B cell (primary cell): ENCODE measurements around the gene CTNNA3. TPM values are rescaled to one million over a fixed set of nuclear protein-coding genes. Genes with fewer than 3 reads are reported as not detected.

ENCODE experiments used
- ATAC-seq: fragments of 200-7000 bp; cut with Tn5 transposase; one replicate; pipeline ENCODE4 v1.10.0; 2021; ENCODE audit warnings: low read depth, mild to moderate bottlenecking, moderate number of reproducible peaks, moderate library complexity
- CTCF ChIA-PET: fragments of 350-600 bp; sonication (Branson Sonifier 250); formaldehyde crosslinking; loops from one replicate; lab custom pipeline; 2021; ENCODE audit warnings: antibody characterized with exemption, inconsistent platforms; lab: Charles Lee
- POLR2A ChIA-PET: fragments of 350-600 bp; sonication (Branson Sonifier 250); formaldehyde crosslinking; loops from one replicate; lab custom pipeline; 2021; ENCODE audit warnings: antibody characterized with exemption; lab: Charles Lee
- DNase-seq: peaks from one replicate; pipeline ENCODE4 v3.0.0; 2013
- H2AFZ ChIP-seq: 2 replicates; pipeline ENCODE4 v1.6.1; 2012; ENCODE audit warnings: mild to moderate bottlenecking, low read depth, low read length; ENCODE audit not compliant: insufficient read depth, poor library complexity, severe bottlenecking
- H3K27ac ChIP-seq, 2 donors: 1 replicate in 1 of 2; 2 replicates in 1 of 2; pipeline ENCODE4 v1.5.1; 2012 to 2013; ENCODE audit warnings: low read length in 2 of 2, mild to moderate bottlenecking in 2 of 2, moderate library complexity in 1 of 2
- H3K27me3 ChIP-seq, 4 experiments: fragments of 200-600 bp in 1 of 4; sonication (generic) in 1 of 4; replicated peaks in 1 of 4; 1 replicate in 2 of 4; 2 replicates in 2 of 4; pipeline versions ENCODE4 v1.6.1 to v1.7.0; 2013 to 2016; ENCODE audit warnings: low read length in 3 of 4, mild to moderate bottlenecking in 2 of 4, mixed read lengths in 1 of 4, moderate library complexity in 1 of 4; ENCODE audit not compliant: insufficient read depth in 4 of 4, control insufficient read depth in 3 of 4; ENCODE audit errors: control extremely low read depth in 1 of 4
- H3K36me3 ChIP-seq, 2 experiments: replicated peaks in 1 of 2; 1 replicate in 1 of 2; 2 replicates in 1 of 2; pipeline versions ENCODE4 v1.6.1 to v1.7.1; 2013; ENCODE audit warnings: low read length in 1 of 2; ENCODE audit not compliant: insufficient read depth in 2 of 2, control insufficient read depth in 1 of 2; ENCODE audit errors: control extremely low read depth in 1 of 2, extremely low read depth in 1 of 2
- H3K4me1 ChIP-seq, 2 donors: fragments of 200-600 bp in 1 of 2; sonication (generic) in 1 of 2; 1 replicate in 1 of 2; 2 replicates in 1 of 2; pipeline versions ENCODE4 v1.5.1 to v1.6.1; 2013 to 2017; ENCODE audit warnings: low read length in 2 of 2; ENCODE audit not compliant: control insufficient read depth in 2 of 2, insufficient read depth in 2 of 2
- H3K4me2 ChIP-seq: replicated peaks from 2 replicates; pipeline ENCODE3; 2012; ENCODE audit warnings: mild to moderate bottlenecking, low read depth, low read length; ENCODE audit not compliant: poor library complexity, severe bottlenecking
- H3K4me3 ChIP-seq, 5 experiments: fragments of 200-600 bp in 1 of 5; sonication (generic) in 1 of 5; 1 replicate in 3 of 5; 2 replicates in 2 of 5; pipeline versions ENCODE4 v1.5.1 to v1.7.0; 2011 to 2016; ENCODE audit warnings: low read length in 4 of 5, mild to moderate bottlenecking in 4 of 5, low read depth in 2 of 5, control low read depth in 1 of 5, moderate library complexity in 1 of 5; ENCODE audit not compliant: insufficient read depth in 1 of 5; ENCODE audit errors: control extremely low read depth in 1 of 5, extremely low read depth in 1 of 5
- H3K79me2 ChIP-seq: fragments of 200-600 bp; sonication (generic); one replicate; pipeline ENCODE4 v1.6.0; 2016; ENCODE audit warnings: low read length; ENCODE audit not compliant: control insufficient read depth, insufficient read depth
- H3K9ac ChIP-seq: fragments of 200-600 bp; sonication (generic); 2 replicates; pipeline ENCODE4 v1.6.1; 2017; ENCODE audit warnings: mild to moderate bottlenecking, low read length, moderate library complexity
- H3K9me3 ChIP-seq, 3 donors: one replicate each; pipeline versions ENCODE4 v1.6.1 to v1.7.1; 2013; ENCODE audit warnings: low read length in 2 of 3; ENCODE audit not compliant: control insufficient read depth in 2 of 3, insufficient read depth in 1 of 3; ENCODE audit errors: control extremely low read depth in 1 of 3
- H4K20me1 ChIP-seq: 2 replicates; pipeline ENCODE4 v1.6.0; 2012; ENCODE audit warnings: mild to moderate bottlenecking, low read length; ENCODE audit not compliant: insufficient read depth, control insufficient read depth, poor library complexity, severe bottlenecking
- H3K27ac Mint-ChIP-seq: one replicate; pipeline ENCODE4 v1.8.0; 2021; ENCODE audit warnings: mixed read lengths
- H3K27me3 Mint-ChIP-seq: one replicate; pipeline ENCODE4 v1.8.0; 2021; ENCODE audit warnings: mixed read lengths
- H3K4me1 Mint-ChIP-seq: one replicate; pipeline ENCODE4 v1.8.0; 2021; ENCODE audit warnings: mixed read lengths
- H3K4me3 Mint-ChIP-seq: one replicate; pipeline ENCODE4 v1.8.0; 2021; ENCODE audit warnings: mixed read lengths
- H3K9me3 Mint-ChIP-seq: one replicate; pipeline ENCODE4 v1.8.0; 2022; ENCODE audit warnings: mixed read lengths; ENCODE audit not compliant: insufficient read depth
- EZH2 ChIP-seq: IDR thresholded peaks from 2 replicates; pipeline ENCODE4 v1.6.1; 2012; ENCODE audit warnings: borderline replicate concordance, low read depth, mild to moderate bottlenecking, moderate library complexity, low read length; ENCODE audit not compliant: insufficient read depth, poor library complexity, severe bottlenecking
- WGBS: methylation state at CpG from one replicate; pipeline ENCODE4 v1.1.5; 2013; ENCODE audit warnings: missing lambda C conversion rate; ENCODE audit not compliant: insufficient coverage; 5-methylcytosine and 5-hydroxymethylcytosine counted together
- intact Hi-C: fragments of 100-400 bp; cut with micrococcal nuclease; formaldehyde crosslinking; loops from one replicate; pipeline ENCODE4 v1.10.0; 2022
- polyA plus RNA-seq: library from polyadenylated mRNA; depleted of rRNA; stranded (reverse); fragments of >200 nt; gene quantifications from 2 replicates; pipeline ENCODE4 v1.2.3, GENCODE V29; 2012
- total RNA-seq, 2 donors: library from RNA; stranded (reverse); fragments of 120-200 nt in 1 of 2; gene quantifications; 1 replicate in 1 of 2; 2 replicates in 1 of 2; pipeline versions ENCODE4 v1.2.3 to v1.2.4, GENCODE V29; 2013 to 2022
- TF ChIP-seq, protein P1 (sequence below): fragments of 200-600 bp; IDR thresholded peaks from one replicate; pipeline ENCODE4 v1.8.0; 2022; ENCODE audit warnings: antibody characterized with exemption, mild to moderate bottlenecking

CTNNA3 gene
- total and polyA plus RNA-seq, 2 donors (not counting 1 experiment from before 2014, with no cell fraction given): 0.01 TPM; not detected in 1

DNA sequence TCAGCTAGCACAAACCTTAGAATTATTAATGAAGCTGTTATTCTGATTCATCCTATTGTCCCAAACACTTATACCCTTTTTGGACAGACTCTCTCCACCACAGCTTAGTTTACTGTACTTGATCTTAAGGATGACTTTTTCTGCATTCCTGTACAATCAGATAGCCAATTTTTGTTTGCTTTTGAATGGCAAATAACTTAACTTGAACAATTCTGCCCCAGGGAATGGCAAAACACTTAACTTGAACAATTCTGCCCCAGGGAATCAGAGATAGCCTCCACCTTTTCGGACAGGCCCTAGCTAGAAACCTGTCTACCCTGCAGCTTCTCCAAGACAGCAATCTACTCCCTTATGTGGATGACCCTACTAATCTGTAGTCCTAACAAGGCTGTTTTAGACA, 1438.2 kb downstream of the CTNNA3 start:
- Histone ChIP-seq H3K36me3 (no peaks in the 10 kb centered on the region), H3K4me3 (no peak overlapping the region), H3K4me2 (no peak overlapping the region), H2AFZ (no peak overlapping the region), H3K9ac (no peak overlapping the region), H3K9me3 (peaks cover 0 to 2% (median 0%) of the 10 kb centered on the region in 3 donors), H3K27me3 (no peaks in the 10 kb centered on the region), H3K4me1 (no peaks in the 10 kb centered on the region), H3K79me2 (no peaks in the 10 kb centered on the region), H3K27ac (no peak overlapping the region), H4K20me1 (no peaks in the 10 kb centered on the region)
- Mint-ChIP-seq H3K9me3 (peaks cover 2% of the 10 kb centered on the region), H3K27ac (no peak overlapping the region), H3K27me3 (no peaks in the 10 kb centered on the region), H3K4me3 (no peak overlapping the region), H3K4me1 (no peaks in the 10 kb centered on the region)
- CTCF ChIA-PET: no interaction called here
- ATAC-seq: no peak
- TF ChIP-seq, protein P1, sequence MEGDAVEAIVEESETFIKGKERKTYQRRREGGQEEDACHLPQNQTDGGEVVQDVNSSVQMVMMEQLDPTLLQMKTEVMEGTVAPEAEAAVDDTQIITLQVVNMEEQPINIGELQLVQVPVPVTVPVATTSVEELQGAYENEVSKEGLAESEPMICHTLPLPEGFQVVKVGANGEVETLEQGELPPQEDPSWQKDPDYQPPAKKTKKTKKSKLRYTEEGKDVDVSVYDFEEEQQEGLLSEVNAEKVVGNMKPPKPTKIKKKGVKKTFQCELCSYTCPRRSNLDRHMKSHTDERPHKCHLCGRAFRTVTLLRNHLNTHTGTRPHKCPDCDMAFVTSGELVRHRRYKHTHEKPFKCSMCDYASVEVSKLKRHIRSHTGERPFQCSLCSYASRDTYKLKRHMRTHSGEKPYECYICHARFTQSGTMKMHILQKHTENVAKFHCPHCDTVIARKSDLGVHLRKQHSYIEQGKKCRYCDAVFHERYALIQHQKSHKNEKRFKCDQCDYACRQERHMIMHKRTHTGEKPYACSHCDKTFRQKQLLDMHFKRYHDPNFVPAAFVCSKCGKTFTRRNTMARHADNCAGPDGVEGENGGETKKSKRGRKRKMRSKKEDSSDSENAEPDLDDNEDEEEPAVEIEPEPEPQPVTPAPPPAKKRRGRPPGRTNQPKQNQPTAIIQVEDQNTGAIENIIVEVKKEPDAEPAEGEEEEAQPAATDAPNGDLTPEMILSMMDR: no peak
- TF ChIP-seq EZH2: no peak
- 100% methylated on average over 1 of the region's 1 CpG for WGBS
- DNase-seq: no peak
- POLR2A ChIA-PET: no interaction called here
- intact Hi-C loops: no loop called here

DNA sequence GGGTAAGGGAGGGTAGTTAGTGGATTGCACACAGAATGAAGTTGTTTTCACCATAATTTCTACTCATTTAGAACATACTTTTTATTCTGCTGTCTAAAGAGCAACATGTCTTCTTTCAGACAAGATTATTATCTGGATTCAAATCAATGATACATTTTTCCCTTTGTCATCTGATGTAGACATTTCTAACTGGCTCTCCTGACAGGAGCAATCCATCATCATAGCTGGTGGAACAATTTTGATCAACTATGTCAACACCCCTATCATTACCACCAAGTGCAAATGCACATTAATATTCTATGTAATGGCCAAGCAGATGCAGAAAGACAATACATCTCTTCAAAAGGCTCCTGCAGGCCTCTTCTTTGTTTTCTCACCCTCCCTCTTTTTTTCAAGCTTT, 1443.0 kb downstream of the CTNNA3 start:
- no peak for ATAC-seq
- Mint-ChIP-seq H3K9me3 (peaks cover 11% of the 10 kb centered on the region), H3K4me1 (no peaks in the 10 kb centered on the region), H3K4me3 (no peak overlapping the region), H3K27me3 (no peaks in the 10 kb centered on the region), H3K27ac (no peak overlapping the region)
- no peaks in the 10 kb centered on the region for H3K27me3 ChIP-seq
- no peaks in the 10 kb centered on the region for H4K20me1 ChIP-seq
- H3K4me3 ChIP-seq: no peak overlapping the region
- TF ChIP-seq, protein P1: no peak
- no peak for TF ChIP-seq EZH2
- no peaks in the 10 kb centered on the region for H3K4me1 ChIP-seq
- H2AFZ ChIP-seq: no peak overlapping the region
- no peak overlapping the region for H3K9ac ChIP-seq
- H3K9me3 ChIP-seq: no peaks in the 10 kb centered on the region
- H3K79me2 ChIP-seq: no peaks in the 10 kb centered on the region
- ChIA-PET POLR2A (no interaction called here), CTCF (no interaction called here)
- H3K36me3 ChIP-seq: no peaks in the 10 kb centered on the region
- intact Hi-C loops: no loop called here
- H3K27ac ChIP-seq: no peak overlapping the region
- DNase-seq: no peak
- H3K4me2 ChIP-seq: no peak overlapping the region
